Dermis blood vessel endothelial cell (primary cell): ENCODE measurements around the gene KCNK7. TPM values are rescaled to one million over a fixed set of nuclear protein-coding genes. Genes with fewer than 3 reads are reported as not detected.

ENCODE experiments used
- DNase-seq: peaks from one replicate; pipeline ENCODE4 v3.0.0; 2010
- total RNA-seq: library from RNA; depleted of rRNA; stranded (reverse); fragments of >200 nt; gene quantifications from 2 replicates; pipeline ENCODE4 v1.2.3, GENCODE V29; 2014

Gene KCNK7
- total RNA-seq, 1 donor from 2014 or later = 0.17 TPM

DNA sequence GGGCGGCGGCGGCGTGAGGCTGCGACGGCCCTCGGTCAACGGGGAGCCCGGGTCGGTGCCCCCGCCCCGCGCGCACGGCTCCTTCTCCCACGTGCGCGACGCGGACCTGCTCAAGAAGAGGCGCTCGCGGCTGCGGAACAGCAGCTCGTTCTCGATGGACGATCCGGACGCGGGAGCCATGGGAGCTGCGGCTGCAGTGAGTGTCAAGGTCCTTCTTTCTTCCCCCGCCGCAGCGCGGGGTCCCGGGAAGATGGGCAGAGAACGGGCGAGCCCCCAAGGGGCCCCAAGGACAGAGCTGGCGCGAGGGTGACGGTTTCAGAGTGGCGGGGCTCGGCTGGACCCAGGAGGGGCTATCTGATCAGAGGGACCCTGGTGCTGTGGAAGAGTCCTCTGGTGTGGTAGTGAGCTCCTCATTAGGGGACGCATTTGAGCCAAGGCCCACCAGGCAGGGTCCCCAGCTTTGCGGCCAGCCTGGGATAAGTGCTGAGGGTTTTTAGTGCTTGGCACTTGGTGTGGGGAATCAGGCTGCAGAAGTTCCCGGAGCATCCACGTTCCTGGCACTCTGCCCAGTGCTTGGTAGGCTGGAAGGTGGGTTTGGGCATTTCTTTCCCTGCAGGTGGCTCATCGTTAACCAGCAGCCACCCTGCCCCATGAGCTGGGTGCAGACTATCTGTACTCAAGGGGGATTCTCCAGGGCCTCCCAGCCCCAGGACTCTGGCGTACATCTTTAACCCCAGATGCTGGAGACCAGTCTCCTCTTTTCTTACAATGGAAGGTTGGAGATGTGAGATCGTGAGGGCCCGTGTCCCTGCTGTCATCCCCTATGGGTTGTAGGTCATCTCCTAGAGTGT, 10.0 kb downstream of the KCNK7 start:
- DNase-seq = no peak

DNA sequence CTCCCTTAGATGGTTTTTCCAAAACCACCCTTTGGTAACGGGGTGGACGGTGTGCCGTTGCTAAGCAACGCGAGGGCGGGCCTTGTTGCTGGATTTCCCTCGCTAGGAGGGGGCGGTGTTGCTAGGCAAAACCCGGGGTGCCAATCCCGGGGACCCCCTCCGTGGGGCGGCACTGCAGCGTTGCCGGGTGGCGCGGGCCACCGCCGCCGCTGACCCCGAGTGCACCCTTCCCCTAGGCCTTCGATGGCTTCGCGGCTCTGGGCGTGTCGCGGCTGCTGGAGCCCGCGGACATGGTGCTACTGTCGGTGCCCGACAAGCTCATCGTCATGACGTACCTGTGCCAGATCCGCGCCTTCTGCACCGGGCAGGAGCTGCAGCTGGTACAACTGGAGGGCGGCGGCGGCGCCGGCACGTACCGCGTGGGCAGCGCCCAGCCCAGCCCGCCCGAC, 10.9 kb downstream of the KCNK7 start:
- no peak for DNase-seq

- no peak for DNase-seq
These were observed 11.5 kb downstream of the KCNK7 start for GRCh38 chr11:65584106-65584505.

- no peak for DNase-seq
These were observed 12.0 kb downstream of the KCNK7 start for GRCh38 chr11:65583589-65583988.

DNA sequence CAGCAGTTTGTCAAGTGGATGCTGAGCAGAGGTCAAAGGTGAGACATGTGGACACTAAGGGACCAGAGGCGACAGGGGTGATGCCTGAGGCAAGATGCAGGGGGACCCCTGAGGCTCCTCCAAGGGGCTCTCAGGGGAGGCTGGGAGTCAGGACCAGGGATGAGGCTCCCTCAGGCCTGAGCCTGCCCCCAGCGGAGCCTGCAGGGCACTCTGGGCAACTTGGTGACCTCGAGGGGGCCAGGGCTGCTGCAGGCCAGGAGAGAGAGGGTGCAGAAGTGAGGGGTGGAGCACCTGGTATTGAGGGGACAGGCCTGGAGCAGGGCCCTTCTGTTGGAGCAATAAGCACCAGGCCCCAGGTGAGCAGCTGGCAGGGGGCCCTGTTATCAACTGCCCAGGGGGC, 13.7 kb downstream of the KCNK7 start:
- no peak for DNase-seq

DNA sequence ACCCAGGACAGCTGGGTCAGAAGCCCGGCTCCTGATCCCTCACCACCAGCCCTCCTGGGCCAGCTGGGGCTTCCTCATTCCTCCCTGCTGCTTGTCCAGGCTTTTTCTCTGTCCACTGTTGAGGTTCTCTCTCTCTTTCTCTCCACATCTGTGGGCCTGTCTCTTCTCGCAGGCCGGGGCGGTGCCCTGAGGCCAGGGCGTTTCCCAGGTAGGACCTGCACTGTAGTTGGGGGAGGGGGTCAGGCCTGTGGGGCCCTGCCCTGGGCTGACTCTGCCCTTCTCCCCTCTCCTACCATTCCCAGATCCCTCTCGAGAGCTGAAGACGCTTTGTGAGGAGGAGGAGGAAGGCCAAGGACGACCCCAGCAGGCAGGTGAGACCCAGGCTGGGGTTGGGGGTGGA, 14.8 kb downstream of the KCNK7 start:
- DNase-seq = no peak

DNA sequence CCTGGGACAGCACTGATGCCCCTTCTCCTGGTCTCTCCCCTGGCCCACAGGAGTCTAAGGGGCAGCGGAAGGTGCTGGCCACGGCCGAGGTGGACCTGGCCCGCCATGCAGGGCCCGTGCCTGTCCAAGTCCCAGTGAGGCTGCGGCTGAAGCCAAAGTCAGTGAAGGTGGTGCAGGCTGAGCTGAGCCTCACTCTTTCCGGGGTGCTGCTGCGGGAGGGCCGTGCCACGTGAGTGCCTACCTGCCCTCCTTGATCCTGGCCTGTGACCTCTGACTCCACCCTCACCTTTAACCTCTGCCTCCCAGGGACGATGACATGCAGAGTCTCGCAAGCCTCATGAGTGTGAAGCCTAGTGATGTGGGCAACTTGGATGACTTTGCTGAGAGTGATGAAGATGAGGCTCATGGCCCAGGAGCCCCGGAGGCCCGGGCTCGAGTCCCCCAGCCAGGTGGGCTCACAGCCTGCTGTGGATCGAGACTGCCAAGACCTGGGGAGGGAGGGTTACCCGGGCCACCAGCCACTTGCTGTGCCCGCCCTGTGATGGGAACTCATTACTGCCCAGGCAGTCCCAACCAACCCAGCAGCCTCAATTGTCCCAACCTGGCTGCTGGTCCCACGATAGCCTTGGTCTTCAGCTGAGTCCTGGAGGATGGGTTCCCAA, 15.4 kb downstream of the KCNK7 start:
- DNase-seq = no peak

- no peak for DNase-seq
These were observed 16.3 kb downstream of the KCNK7 start for GRCh38 chr11:65579291-65579690.

GRCh38 chr11:65578667-65579066, 16.9 kb downstream of the KCNK7 start:
- no peak for DNase-seq

DNA sequence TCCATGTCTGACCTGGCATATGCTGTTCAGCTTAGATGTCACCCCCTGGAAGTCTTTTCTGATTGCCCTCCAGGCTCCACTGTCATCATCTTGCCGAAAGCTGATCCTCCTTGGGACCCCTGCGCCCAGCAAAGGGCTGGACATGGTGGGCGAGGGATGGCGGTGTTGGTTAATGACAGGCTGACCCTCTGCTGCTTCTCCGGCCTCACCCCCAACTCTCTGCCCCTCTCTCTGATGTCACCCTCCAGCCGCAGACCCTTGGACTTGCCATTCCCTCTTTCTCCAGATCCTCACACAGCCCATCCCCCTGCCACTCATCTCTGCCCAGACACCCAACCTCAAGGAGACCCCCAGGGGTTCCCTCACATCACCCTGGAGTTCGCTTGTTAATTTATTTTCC, 17.5 kb downstream of the KCNK7 start:
- DNase-seq = no peak

- DNase-seq = no peak
These were observed 17.9 kb downstream of the KCNK7 start for GRCh38 chr11:65577756-65578109.

GRCh38 chr11:65576867-65577755, 18.5 kb downstream of the KCNK7 start:
- DNase-seq = peak; percentile 64

DNA sequence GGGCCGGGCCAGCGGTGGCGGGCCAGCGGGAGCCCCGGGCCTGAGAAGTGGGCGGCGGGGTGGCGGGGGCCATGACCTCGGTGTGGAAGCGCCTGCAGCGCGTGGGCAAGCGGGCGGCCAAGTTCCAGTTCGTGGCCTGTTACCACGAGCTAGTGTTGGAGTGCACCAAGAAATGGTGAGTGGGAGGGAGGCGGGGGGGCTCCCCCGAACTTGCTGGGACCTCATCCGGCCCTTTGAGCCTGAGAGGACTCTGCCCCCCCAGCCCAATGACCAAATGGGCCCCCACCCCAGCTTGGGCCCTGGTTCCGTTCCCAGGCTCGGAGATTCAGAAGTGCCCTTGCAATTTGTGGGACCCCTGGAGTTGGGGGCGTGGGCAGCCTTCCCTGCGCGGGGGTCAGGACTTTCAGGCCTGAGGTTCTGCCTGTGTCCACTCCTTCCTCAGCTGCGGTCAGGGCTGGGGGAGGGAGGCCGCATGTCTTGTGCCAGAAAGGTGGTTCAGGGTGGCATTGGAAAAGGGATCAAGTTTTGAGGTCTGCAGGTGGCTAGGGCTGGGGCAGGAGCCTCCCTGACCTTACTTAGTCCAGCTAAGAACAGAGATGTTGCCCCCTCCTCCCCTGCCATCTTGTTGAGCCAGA, 19.3 kb downstream of the KCNK7 start:
- no peak for DNase-seq

- peak; percentile 39 for DNase-seq
These were observed 19.9 kb downstream of the KCNK7 start, which contains the start of gene EHBP1L1 for GRCh38 chr11:65575568-65576231. EHBP1L1 (plus strand) TSS chr11:65576053; CDS start chr11:65576303, 250 bp downstream.

- DNase-seq = peak; percentile 49
These were observed 20.6 kb downstream of the KCNK7 start for GRCh38 chr11:65574811-65575567.

- peak; percentile 96 for DNase-seq
These were observed 21.3 kb downstream of the KCNK7 start for GRCh38 chr11:65574109-65574810.

DNA sequence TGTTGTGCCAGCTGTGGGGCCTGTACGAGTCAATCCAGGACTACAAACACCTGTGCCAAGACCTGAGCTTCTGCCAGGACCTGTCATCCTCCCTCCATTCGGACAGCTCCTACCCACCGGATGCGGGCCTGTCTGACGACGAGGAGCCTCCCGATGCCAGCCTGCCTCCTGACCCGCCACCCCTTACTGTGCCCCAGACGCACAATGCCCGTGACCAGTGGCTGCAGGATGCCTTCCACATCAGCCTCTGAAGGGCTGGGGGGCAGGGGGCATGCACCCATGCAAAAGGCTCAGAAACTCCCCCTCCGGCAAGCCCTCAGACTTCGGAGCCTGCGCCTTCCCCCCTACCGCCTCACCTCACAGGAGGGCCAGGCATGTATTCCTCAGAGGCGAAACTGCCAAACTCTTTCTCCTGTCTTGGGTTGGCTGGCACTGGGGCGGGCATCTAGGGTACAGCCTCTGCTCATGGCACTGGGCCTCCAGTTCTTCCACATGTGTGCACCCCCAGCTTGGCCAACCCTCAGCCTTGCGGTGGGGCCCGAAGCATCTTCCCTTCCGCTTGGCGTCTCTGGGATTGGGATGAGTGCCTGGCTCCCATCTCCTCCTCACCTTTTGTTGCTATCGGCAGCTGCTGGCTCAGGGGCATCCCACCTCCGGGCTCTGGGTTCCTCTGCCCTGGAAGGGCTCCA, 22.1 kb downstream of the KCNK7 start:
- DNase-seq = no peak

- DNase-seq = peak; percentile 89
These were observed 23.1 kb downstream of the KCNK7 start, which contains the start of gene FAM89B for GRCh38 chr11:65572356-65573051. FAM89B (plus strand) TSS chr11:65572538; CDS start chr11:65572670, 132 bp downstream.

DNA sequence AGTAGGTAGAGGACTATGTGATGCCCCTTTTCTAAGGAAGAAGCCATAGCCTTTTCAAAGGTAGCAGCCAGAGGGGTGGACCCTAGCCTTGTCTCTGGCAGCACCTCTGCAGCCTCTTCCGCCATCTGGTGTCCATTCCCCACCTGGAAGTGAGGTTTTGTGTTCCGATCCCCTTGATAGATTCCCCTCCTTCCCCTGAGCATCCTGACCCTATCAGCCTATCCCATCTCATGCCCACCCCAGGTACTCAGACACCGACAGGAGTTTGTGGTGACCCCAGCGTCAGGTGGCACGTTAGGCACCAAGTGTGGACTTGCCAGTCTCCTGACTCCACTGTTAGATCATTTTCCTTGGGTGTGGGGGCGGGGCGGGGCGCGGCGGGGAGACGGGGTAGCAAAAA, 23.7 kb downstream of the KCNK7 start:
- peak; percentile 70 for DNase-seq
